OCI-LY1 (cell line): ENCODE data around the gene HOXA9.

Experiments used
- H2AFZ ChIP-seq: fragments of 200-600 bp; sonication (generic), shearing (Covaris generic); 2 replicates; pipeline ENCODE4 v1.6.0; 2014; ENCODE audit warnings: antibody characterized with exemption, mild to moderate bottlenecking, low read length
- H3F3A ChIP-seq: fragments of 200-600 bp; sonication (generic), shearing (Covaris generic); 2 replicates; pipeline ENCODE4 v1.6.0; 2014; ENCODE audit warnings: mild to moderate bottlenecking, antibody characterized with exemption, low read length, moderate library complexity; ENCODE audit not compliant: insufficient read depth
- H3K27ac ChIP-seq: fragments of 200-600 bp; sonication (generic); 2 replicates; pipeline ENCODE4 v1.5.1; 2014; ENCODE audit warnings: low read length, mixed run types, mild to moderate bottlenecking, low read depth; ENCODE audit not compliant: poor library complexity, severe bottlenecking
- H3K27me3 ChIP-seq: fragments of 200-600 bp; sonication (generic); 2 replicates; pipeline ENCODE4 v1.6.0; 2014; ENCODE audit warnings: antibody characterized with exemption, mild to moderate bottlenecking, low read length, moderate library complexity; ENCODE audit not compliant: insufficient read depth
- H3K36me3 ChIP-seq: fragments of 200-600 bp; sonication (generic); 2 replicates; pipeline ENCODE4 v1.6.1; 2014; ENCODE audit warnings: mild to moderate bottlenecking, antibody characterized with exemption, low read length, moderate library complexity, mixed read lengths; ENCODE audit not compliant: insufficient read depth
- H3K4me1 ChIP-seq: fragments of 200-600 bp; sonication (generic); 2 replicates; pipeline ENCODE4 v1.5.1; 2014; ENCODE audit warnings: mild to moderate bottlenecking, low read length, moderate library complexity; ENCODE audit not compliant: insufficient read depth, severe bottlenecking
- H3K4me2 ChIP-seq: fragments of 200-600 bp; sonication (generic), shearing (Covaris generic); 2 replicates; pipeline ENCODE4 v1.6.1; 2014; ENCODE audit warnings: low read length
- H3K4me3 ChIP-seq: fragments of 200-600 bp; sonication (generic); 2 replicates; pipeline ENCODE4 v1.5.1; 2014; ENCODE audit warnings: low read length, low read depth, mild to moderate bottlenecking, mixed read lengths; ENCODE audit not compliant: poor library complexity, severe bottlenecking
- H3K79me2 ChIP-seq: fragments of 200-600 bp; shearing (Covaris generic); 2 replicates; pipeline ENCODE4 v1.6.1; 2016; ENCODE audit warnings: mixed run types, low read length, mixed read lengths; ENCODE audit not compliant: insufficient read depth
- H3K9ac ChIP-seq: fragments of 200-600 bp; sonication (generic), shearing (Covaris generic); 2 replicates; pipeline ENCODE4 v1.6.1; 2014; ENCODE audit warnings: mild to moderate bottlenecking, low read length, mixed read lengths
- H3K9me2 ChIP-seq: fragments of 200-600 bp; sonication (generic), shearing (Covaris generic); 2 replicates; pipeline ENCODE4 v1.6.1; 2014; ENCODE audit warnings: low read depth, mild to moderate bottlenecking, low read length, mixed read lengths
- H3K9me3 ChIP-seq: fragments of 200-600 bp; shearing (Covaris generic); 2 replicates; pipeline ENCODE4 v1.6.1; 2014; ENCODE audit warnings: low read length, mixed read lengths
- H4K20me1 ChIP-seq: fragments of 200-600 bp; sonication (generic), shearing (Covaris generic); 2 replicates; pipeline ENCODE4 v1.6.0; 2016; ENCODE audit warnings: mild to moderate bottlenecking, low read length; ENCODE audit not compliant: insufficient read depth
- EZH2 ChIP-seq: fragments of 200-600 bp; sonication (generic), shearing (Covaris generic); IDR thresholded peaks from 2 replicates; pipeline ENCODE4 v1.8.0; 2017; ENCODE audit warnings: borderline replicate concordance, mixed run types, mild to moderate bottlenecking, antibody characterized with exemption, low read length, moderate library complexity, mixed read lengths
- TF ChIP-seq, protein P1 (sequence below): fragments of 200-600 bp; sonication (generic), shearing (Covaris generic); IDR thresholded peaks from 2 replicates; pipeline ENCODE4 v1.5.1; 2017; ENCODE audit warnings: mild to moderate bottlenecking, antibody characterized with exemption, low read length, moderate library complexity, mixed read lengths

Gene HOXA9

DNA sequence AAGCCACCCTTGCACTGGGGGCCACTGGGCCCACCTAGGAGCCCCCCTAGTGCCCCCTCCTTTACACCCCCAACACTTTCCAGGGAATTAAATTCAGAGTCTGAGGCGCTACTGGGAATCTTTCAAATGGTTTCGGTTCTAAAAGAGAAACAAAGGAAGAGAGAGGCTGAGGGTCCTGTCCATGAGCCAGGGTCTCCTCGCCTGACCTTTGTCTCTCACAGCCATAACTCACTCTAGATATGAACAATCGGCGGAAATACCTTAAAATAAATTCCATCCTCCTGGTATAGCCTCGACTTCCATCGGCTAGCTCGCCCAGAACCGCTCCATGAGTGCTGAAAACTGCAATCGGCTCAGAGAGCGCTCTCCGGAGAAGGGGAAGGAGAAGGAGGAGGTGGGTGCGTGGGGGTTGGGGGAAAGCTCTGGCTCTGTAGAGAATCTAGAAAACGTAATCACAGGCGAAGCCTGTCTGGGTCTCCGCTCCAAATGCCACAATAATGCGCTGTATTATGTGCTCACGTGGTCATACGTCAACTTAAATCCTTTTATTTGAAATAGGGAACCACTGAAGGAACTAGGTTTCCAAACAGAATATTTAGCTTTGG lies 47.3 kb downstream of the HOXA9 start:
- Histone ChIP-seq H4K20me1 (no peaks in the 10 kb centered on the region), H3K4me2 (no peak overlapping the region), H3K27ac (no peak overlapping the region), H3K9me2 (no peaks in the 10 kb centered on the region), H3K79me2 (no peaks in the 10 kb centered on the region), H3K27me3 (no peaks in the 10 kb centered on the region; the same call in 1 of the 2 replicates), H3K4me1 (no peaks in the 10 kb centered on the region), H2AFZ (no peak overlapping the region), H3K36me3 (no peaks in the 10 kb centered on the region), H3K9ac (no peak overlapping the region), H3F3A (no peaks in the 10 kb centered on the region), H3K4me3 (no peak overlapping the region), H3K9me3 (no peaks in the 10 kb centered on the region)
- TF ChIP-seq EZH2 = no peak
- TF ChIP-seq, protein P1, sequence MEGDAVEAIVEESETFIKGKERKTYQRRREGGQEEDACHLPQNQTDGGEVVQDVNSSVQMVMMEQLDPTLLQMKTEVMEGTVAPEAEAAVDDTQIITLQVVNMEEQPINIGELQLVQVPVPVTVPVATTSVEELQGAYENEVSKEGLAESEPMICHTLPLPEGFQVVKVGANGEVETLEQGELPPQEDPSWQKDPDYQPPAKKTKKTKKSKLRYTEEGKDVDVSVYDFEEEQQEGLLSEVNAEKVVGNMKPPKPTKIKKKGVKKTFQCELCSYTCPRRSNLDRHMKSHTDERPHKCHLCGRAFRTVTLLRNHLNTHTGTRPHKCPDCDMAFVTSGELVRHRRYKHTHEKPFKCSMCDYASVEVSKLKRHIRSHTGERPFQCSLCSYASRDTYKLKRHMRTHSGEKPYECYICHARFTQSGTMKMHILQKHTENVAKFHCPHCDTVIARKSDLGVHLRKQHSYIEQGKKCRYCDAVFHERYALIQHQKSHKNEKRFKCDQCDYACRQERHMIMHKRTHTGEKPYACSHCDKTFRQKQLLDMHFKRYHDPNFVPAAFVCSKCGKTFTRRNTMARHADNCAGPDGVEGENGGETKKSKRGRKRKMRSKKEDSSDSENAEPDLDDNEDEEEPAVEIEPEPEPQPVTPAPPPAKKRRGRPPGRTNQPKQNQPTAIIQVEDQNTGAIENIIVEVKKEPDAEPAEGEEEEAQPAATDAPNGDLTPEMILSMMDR = no peak

DNA sequence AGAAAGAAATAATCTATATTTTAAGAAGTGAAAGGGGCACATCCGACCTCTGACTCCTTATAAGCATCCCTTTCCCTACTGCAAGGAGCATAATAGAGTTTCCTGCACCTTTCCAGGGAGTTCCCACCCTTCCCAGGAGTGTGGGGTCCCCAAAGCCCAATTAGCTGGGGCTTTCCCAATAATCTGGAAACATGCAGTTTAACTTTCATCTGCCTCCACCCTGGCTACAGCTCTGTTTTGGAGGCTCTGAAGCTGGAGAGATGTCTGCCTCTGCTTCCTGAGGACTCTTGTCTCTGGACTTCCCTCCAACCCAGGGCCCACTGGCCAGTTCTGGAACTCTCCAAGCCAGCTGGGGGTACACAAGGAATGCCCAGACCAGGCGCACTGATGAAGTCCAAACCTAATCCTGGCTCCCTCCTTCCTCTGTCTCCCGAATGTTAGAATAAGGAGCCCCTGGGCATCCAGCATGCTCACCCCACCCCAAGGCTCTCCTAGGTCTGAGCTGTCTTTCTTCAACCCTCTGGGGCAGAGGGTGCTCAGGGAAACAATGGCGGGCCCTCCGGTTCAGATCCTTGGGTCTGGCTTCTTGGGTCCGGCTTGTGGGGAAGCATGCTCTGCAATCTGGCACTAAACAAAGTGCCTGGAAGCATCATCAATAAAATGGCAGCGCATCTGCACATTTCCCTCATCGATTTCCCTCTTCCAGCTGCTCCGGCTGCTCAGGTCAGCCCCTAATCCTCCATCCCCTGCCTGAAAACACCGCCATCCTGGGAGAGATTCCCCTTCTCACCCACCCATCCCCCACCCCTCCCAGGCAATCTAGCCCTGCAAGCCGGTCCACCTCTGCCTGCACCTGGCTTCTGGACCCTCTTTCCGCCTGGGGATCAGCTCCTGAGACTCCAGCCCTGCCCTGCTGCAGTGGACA lies 48.1 kb downstream of the HOXA9 start:
- H3F3A ChIP-seq = no peaks in the 10 kb centered on the region
- no peaks in the 10 kb centered on the region for H3K79me2 ChIP-seq
- H2AFZ ChIP-seq = no peak overlapping the region
- H3K4me3 ChIP-seq = no peak overlapping the region
- TF ChIP-seq, protein P1 = no peak
- no peak for TF ChIP-seq EZH2
- no peaks in the 10 kb centered on the region; the same call in 1 of the 2 replicates for H3K27me3 ChIP-seq
- no peaks in the 10 kb centered on the region for H3K9me2 ChIP-seq
- H3K9me3 ChIP-seq = no peaks in the 10 kb centered on the region
- H3K4me2 ChIP-seq = no peak overlapping the region
- no peaks in the 10 kb centered on the region for H4K20me1 ChIP-seq
- H3K36me3 ChIP-seq = no peaks in the 10 kb centered on the region
- H3K27ac ChIP-seq = no peak overlapping the region
- no peaks in the 10 kb centered on the region for H3K4me1 ChIP-seq
- H3K9ac ChIP-seq = no peak overlapping the region

DNA sequence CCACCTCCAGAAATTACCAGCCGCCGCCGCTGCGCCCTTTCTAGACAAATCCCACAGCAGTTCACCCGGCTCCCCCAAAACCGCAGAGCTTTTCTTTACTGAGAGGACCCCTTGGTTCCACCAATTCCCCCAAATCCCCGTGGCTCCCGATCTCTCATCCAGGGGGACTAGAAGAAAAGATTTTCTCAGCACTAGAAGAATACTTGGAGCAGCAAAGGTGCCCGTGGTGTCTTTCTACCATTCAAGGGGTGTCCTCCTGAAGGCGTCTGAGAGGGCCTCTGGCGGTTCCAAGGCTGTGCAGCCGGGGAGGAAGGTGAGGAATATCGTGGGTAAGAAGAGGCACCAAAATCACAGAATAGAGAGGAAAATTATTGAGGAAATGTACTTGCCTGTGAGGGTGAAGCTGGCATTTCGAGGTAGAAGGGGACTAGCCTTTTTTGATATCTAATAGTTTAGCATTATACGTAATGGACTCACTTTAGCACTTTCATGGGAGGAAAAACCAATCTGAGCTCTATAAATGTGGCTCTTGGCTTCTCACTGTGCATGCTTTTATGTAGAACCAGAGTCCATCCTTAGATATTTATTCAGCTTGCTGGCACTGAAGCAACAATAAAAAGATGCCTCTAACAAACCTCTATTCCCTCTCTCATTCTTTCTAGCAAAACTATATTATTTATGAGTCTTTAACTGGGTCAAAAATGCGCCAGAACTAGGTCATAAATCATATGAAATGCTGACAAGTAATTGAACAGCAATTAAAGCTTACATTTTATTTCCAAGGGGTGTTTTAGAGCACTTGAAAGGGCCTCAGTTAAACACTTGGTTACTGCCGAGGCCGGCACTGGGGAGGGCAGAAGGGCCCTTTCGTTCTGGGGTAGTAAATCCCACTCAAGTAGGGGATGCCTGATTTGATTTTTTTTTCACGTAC lies 49.0 kb downstream of the HOXA9 start:
- no peaks in the 10 kb centered on the region for H3F3A ChIP-seq
- H3K4me2 ChIP-seq = no peak overlapping the region
- H3K27ac ChIP-seq = no peak overlapping the region

More for the DNA sequence above, 49.0 kb downstream of the HOXA9 start:
- Histone ChIP-seq H2AFZ (no peak overlapping the region), H4K20me1 (no peaks in the 10 kb centered on the region), H3K27me3 (no peaks in the 10 kb centered on the region), H3K9me3 (no peaks in the 10 kb centered on the region), H3K4me1 (no peaks in the 10 kb centered on the region), H3K9ac (no peak overlapping the region), H3K4me3 (no peak overlapping the region), H3K36me3 (no peaks in the 10 kb centered on the region), H3K9me2 (no peaks in the 10 kb centered on the region), H3K79me2 (no peaks in the 10 kb centered on the region)
- no peak for TF ChIP-seq EZH2
- TF ChIP-seq, protein P1 = no peak
